Activated CD4-positive, alpha-beta T cell treated with anti-CD3 and anti-CD28 coated beads, Interleukin-2, amount 50 U/mL, for 24 hours (primary cell): Measurements from ENCODE around the gene NRIP2.
"Not testable (repeated sequence)": the region's sequence is repeated elsewhere in the genome, so short reads cannot be mapped to it uniquely, and the experiment has no call there.

Source experiments
- DNase-seq, 2 donors: peaks; one replicate each; pipeline ENCODE4 v3.0.0-alpha.2; 2020; ENCODE audit warnings: low read depth in 1 of 2, low spot score in 1 of 2

The NRIP2 gene, protein sequence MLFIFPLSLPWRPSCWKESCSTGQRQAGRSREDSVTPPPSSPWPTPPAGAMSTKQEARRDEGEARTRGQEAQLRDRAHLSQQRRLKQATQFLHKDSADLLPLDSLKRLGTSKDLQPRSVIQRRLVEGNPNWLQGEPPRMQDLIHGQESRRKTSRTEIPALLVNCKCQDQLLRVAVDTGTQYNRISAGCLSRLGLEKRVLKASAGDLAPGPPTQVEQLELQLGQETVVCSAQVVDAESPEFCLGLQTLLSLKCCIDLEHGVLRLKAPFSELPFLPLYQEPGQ

DNA sequence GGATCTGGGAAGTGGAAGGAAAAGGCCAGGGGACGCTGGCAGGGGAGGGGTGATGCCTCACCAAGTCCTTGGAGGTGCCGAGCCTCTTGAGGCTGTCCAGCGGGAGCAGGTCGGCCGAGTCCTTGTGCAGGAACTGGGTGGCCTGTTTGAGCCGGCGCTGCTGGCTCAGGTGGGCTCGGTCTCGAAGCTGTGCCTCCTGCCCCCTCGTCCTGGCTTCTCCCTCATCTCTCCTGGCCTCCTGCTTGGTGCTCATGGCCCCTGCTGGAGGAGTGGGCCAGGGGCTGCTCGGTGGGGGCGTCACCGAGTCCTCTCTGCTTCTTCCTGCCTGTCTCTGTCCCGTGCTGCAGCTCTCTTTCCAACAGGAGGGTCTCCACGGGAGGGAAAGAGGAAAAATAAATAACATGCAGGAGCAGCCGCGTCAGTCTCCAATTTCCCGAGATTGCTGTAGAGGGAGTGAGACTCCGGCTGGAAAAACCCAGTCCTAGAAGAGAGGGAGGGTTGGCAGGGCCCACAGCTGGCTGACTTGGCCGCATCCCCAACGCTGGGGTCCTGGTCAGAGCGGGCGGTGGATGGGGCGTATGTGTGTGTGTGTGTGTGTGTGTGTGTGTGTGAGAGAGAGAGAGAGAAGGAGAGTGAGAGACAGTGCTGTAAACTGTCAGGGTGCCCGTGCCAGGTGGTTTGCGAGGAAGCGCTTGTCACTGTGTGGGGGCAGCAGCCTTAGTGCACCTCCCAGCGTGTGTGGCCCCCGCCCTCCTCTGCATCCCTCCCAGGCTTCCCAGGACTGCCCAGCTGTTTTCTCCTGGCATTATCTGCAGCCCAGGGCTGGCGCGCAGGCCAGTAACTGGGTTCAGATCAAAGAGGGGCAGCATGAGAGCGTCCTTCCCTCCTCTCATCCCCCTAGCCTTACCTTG lies at the start of gene NRIP2:
Gene NRIP2, minus strand, starts transcription at position 455 of the 911 bp plus-strand sequence. Its CDS starts 52 bp downstream, at position 403.
- no peak for DNase-seq

DNA sequence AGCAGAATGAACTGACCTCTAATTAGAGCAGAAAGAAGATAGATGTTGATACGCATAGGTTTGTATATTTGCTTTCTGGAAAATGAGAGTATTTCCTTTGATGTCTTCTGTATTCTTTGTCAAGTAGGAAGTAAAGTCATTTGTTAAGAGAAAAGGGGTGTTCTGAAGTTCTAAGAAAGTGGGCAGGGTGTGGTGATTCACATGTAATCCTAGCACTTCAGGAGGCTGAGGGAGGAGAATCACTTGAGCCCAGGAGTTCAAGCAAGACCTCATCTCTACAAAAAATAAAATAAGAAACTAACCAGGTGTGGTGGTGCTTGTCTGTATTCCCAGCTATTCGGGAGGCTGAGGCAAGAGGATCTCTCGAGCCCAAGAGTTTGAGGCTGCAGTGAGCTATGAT lies 45.0 kb upstream of the NRIP2 start:
- DNase-seq: no peak

DNA sequence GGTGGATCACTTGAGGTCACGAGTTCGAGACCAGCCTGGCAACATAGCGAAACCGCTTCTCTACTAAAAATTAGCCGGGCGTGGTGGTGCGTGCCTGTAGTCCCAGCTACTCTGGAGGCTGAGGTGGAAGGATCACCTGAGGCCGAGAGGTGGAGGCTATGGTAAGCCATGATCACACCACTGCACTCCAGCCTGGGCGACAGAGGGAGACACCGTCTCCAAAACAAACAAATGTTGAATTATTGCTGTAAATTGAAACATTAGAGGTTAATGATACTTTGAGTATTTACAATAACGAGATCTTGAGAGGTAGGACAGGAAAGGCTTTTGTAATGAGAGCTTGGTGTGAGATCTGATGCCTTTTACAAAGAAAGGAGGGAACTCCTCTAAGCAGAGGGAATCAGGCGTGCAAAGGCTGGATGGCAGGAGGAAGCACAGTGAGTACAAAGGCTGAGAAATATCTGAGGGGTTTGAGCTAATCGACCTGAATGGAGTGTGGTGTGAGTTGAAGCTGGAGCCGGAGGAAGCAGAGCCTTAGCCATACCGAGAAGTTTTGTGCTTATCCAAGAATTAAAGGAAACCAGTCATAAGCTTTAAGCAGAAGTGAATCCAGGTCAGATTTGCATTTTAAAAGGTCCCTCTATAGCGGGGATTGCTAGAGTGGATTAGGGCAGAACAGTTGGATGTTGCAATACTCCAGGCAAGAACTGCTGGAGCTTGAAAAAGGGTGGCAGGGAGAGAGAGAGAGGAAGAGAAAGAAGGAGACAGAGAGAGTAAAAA lies 43.3 kb upstream of the NRIP2 start:
- no peak for DNase-seq

DNA sequence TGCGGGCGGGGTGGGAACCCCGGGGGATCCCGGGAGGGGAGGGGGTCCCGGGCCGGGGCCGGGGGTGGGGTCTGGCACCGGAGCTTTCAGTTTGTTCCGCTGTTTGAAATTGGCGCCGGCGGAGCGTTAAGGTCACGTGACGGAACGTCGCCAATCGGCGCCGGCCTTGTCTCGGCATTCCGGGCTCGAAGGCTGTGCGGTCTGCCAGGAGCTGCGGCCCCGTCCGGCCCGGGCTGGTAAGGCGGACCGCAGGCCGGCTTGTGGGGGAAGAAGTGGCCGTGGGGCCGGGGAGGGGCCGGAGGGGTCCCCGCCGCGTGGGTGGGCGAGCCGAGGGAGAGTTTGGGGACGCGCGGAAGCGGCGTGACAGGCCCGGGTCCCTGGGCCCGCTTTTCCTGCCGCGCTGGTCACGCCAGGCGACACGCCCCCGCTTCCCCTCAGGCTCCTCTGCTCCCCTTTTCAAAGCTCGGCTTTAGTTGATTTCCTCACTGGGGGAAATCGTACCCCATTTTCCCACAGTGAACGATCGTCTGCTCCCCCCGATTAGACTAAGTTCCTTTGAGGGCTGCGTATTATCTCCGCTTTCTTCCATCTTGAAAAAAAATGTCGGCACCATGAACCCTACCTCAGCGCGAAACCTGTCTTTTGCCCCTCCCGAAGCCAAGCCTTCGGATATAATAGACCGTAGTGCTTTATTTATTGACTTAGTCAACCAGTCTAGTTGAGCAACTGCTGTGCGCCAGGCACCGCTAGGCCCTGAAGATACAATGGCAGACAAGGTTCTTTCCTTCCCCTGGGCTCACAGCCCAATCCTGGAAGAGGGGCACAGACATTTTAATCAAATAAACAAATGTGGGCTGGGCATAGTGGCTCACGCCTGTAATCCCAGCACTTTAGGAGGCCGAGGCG lies 42.5 kb upstream of the NRIP2 start, which contains the start of the genes FOXM1 and RHNO1:
Gene FOXM1, minus strand, starts transcription at position 128 of the 906 bp plus-strand sequence. CDS start 2,696 bp downstream, outside the sequence.
Gene RHNO1, plus strand, starts transcription at position 177 of the 906 bp plus-strand sequence. CDS start 8,144 bp downstream, outside the sequence.
- peak; percentile 73 to 81 for DNase-seq

DNA sequence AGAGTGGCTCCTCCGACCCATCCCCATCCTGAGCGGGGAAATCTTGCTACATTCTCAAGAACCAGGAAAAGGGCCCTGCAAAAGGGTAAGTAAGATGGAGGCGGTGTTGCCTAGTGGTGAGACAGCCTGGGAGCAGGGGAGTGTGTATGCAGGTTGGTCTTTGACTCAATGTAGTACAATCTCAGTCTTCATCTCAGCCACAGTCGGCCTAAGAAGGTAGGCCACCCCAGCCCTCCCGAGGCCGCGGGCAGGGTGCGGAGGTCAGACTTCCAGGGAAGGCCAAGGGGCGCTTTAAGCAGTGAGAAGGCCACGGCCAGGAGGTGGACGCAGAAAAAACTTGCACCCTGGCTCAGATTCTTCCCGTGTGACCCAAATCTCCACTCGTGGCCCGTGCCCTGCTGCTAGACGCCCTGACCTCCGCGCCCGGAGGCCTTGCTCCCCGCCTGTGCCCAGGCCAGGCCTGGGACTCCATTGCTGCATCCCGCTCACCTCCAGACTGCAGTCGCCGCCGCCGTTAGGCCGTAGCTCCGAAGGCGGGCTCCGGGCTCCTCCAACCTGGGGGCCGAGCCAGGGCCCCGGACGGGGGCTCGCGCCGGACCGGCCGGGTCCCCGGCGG lies 41.7 kb upstream of the NRIP2 start:
- no peak for DNase-seq

DNA sequence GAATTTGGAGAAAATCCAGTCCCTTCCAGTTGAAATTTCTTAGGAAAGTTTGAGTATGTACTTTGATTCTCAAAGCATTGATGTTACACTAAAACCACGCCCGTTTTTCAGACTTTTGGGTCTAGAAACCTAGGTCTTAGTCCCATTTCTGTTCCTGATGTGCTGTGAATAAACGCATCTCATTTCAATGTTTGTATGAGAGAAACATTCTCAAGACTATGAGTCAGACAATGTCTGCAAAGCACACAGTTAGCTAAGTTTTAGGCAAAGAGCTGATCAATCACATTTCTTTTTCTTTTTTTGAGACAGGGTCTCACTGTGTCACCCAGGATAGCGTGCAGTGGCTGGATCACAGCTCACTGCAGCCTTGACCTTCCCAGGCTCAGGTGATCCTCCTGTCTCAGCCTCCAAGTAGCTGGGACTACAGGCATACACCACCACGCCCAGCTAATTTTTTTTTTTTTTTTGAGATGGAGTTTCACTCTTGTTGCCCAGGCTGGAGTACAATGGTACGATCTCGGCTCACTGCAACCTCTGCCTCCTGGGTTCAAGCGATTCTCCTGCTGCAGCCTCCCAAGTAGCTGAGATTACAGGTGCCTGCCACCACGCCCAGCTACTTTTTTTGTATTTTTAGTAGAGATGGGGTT lies 34.3 kb upstream of the NRIP2 start:
- not testable (repeated sequence) for DNase-seq

DNA sequence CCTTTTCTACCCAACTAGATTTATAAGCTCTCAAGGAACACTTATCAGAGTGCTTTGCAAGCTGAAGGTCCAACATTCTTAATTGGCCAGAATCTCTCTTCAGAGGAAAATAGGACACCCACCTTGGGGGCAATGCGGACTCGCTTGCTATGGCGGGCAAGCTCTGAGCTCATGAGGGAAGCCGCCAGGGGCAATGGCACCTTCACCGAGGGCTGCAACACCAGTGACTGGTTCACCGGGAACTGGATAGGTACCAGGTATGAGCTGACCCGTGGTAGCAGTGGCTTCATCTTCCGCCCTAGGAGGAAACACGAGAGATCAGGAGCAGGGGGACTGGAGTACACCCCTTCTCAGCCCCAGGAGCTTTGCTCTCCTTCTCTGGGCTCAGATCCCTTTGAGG lies 29.4 kb upstream of the NRIP2 start:
- DNase-seq: no peak

DNA sequence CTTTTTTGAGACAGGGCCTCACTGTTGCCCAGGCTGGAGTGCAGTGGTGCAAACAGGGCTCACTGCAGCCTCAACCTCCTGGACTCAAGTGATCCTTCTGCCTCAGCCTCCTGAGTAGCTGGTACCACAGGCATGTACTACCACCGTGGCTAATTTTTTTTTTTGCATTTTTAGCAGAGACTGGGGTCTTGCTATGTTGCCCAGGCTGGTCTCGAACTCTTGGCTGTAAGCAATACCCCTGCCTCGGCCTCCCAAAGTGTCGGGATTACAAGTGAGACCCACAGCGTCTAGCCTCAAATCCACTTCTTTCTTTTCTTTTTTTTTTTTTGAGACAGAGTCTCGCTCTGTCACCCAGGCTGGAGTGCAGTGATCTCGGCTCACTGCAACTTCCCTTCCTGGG lies 28.6 kb upstream of the NRIP2 start:
- not testable (repeated sequence) for DNase-seq

DNA sequence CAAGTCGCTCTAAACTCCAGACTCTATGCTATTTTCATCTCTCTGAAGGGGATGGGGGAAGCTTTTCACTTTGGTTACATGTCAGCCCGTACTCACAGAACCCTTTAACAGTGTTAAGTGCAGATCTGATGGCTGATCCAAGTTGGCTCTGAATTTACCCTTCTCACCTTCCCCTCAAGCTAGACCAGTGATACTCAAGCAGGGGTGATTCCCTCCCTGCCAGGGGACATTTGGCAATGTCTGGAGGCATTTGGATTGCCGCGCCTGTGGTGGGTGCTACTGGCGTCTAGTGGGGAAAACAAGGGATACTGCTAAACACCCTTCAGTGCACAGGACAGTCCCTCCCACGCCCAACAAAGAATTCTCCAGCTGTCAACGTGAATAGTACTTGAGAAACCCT lies 28.0 kb upstream of the NRIP2 start:
- no peak for DNase-seq

DNA sequence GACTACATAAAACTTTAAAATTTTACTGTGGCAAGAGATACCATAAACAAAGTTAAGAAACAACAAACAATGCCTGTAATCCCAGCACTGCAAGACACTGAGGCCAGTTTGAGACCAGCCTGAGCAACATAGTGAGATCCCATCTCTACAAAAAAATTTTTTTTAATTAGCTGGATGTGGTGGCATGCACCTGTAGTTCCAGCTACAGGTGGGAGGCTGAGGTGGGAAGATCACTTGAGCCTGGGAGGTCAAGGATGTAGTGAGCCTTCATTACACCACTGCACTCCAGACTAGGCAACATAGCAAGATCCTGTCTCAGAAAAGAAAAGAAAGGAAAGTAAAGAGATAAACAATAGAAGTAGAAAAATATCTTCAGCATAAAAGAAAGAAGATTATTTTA lies 25.3 kb upstream of the NRIP2 start:
- DNase-seq: no peak

DNA sequence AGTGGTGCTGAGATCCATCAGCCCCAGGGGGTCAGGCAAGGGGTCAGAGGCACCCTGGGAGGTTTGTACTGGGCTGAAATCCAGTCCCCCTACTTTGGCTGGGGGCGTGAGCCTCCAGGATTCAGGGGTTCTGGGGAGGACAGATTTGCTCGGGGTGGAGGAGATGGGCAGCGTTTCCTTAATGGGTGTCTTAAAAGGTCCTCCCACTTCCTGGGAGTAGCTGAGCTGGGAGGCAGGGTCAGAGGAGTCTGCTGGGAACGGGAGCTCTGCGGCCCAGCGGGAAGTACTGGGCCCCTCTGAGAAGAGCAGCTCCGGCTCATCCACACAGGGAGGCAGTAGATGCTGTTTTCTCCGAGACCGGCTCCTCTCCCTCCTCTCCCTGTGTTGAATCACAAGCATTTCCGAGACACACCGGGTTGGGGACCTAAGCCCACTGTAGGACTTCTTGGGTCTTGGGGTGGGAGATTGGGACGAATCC lies 24.1 kb upstream of the NRIP2 start:
- no peak for DNase-seq

DNA sequence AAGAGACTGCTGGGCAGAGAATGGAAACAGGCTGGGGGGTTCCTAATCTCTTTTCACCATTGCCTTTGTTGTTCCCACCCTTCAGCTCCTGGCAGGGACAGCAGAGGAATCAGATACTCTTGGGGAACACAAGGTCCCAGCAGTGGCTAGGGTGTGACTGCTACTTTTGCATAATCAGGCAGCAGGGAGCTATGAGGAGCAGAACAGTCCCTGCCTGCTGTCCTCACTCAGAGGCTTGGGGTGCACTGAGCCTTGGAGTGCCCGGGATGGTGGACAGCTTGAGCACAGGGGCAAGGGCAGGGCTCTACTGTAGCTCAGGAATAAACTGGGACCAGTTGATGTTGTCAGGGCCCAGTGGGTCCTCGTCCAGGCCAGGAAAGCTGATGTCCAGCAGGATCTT lies 23.5 kb upstream of the NRIP2 start:
- DNase-seq: no peak

DNA sequence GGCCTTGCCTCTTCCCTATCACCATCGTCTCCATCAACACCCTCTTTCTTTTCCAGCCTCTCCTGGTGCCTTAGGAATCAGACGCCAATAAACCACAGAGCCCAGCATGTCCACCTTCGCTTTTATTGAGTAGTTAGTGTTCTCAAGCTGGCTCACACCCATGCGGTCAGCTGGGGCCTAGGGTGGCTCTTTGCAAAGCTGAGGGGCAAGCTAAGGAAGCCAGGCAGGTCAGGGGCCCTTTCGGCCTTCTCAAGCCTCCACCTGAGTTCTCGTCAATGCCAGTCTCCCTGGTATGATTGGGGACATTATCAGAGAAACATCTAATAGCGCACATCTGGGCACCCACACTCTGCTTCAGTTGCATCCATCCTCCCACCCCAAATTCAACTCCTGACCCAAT lies 22.7 kb upstream of the NRIP2 start:
- DNase-seq: no peak

DNA sequence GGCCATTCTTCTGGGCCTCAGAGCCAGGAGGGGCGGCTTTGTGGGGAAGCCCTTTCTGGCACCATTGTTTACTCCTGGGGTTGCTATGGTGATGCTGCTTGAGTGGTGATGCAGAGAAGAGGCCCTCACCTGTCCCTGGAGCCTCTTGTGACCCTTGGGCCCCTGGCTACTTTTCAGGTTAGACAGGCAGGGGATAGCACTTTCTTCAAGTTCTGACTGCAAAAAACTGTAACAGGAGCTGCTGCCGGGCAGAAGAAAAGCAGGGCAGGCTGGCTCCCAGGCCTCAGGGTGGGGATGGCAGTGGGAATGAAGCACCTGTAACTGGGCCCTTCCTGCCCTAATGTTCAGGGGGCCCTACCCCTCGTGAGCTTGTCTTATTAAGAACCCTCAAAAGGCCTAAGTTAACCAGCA lies 22.2 kb upstream of the NRIP2 start, which contains the start of gene TEX52:
Gene TEX52, minus strand, starts transcription at position 19 of the 411 bp plus-strand sequence. Its CDS starts 13 bp downstream, at position 6.
- DNase-seq: no peak

DNA sequence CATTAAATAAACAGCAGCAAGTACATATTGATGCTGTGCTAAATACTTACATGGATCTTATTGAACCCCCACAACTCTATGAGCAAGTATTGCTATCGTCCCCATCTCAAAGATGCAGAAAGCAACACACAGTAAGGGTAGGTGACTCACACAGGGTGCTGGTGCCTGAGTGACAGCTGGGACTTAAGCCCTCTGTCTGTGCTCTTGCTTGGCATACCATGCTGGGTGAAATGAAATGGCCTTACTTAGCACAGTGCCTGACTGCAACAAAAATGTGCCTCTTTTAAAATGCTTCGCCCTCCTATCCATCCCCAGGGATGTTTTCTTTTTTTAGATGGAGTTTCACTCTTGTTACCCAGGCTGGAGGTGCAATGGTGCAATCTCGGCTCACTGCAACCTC lies 21.2 kb upstream of the NRIP2 start:
- DNase-seq: no peak

DNA sequence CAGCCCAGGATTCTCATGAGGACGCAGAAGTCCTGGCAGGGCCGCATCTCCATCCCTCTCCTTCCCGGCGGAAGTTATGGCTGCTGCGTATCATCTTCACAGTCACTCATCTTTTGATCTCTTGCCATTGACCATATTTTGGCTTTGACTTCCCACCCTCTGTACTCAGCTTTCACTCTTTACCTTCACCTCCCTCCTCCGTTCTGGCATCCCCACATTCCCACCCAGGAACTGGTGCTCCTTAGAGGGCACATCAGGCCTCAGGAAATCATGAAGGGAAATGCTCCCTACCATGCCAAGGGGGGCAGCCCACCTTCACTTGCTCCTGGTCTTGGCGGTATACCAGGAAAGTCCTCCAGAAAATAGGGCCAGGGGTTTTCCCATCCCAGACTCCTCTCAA lies 20.7 kb upstream of the NRIP2 start:
- DNase-seq: no peak

DNA sequence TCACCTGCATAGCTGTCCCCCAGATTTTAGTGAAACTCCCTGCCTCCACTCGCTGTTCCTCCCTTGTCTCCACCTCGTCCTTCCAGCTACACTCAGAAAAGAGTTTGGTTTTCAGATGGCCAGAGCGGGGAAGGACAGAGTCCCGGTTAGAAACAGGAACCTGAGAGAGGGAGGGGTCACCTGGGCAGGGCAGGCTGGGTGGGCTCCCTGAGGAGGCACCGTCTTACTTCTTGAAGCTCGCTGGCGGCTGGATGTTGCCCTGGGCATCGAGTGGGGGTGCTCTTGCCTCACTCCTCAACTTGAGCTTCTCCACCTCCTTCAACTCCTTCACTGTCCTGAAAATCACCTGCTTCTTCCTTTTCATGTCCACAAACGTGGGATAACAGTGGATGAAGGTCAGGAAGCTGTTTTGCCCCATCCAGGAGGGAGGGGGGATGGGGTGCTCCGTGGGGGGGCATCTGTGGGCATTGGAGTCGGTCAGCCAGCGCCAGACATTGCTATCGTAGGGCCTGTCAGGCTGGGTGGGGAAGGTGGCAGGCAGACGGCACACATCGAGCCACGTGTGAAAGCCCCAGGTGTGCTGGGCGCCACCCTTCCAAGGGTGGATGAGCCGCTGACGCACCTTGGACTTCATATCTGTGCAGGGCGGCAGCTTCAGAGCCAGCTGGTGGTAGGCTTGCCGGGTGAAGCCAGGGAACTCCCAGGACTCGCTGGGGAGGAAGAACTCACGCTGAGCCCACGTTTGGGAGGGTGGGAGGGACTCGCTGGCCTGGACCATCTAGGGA lies 20.0 kb upstream of the NRIP2 start:
- no peak for DNase-seq

DNA sequence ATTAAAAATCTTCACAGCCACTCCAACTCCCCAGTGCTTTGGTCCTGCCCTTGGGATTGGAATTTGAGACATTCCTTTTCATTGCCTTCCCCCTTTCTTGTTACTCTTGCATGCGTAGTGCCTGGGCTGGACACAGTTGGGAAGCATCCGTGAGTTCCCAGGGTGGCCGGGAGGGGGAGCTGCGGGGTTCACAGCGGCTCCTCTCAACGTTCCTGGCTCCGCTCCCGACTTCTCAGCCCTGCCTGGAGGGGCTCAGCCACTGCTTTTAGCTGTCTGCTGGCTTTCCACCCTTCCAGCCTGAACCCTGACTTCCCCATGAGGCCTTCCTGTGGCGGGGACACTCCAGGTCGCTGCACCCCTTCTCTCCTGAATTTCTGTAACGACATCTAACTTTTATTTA lies 18.8 kb upstream of the NRIP2 start:
- peak; percentile 16 to 30 for DNase-seq
